ENCODE data around the gene IRF3. TPM values are rescaled to one million over a fixed set of nuclear protein-coding genes. Genes with fewer than 3 reads are reported as not detected.
"Not testable (repeated sequence)": the region's sequence is repeated elsewhere in the genome, so short reads cannot be mapped to it uniquely, and the experiment has no call there.

The IRF3 gene
- total RNA-seq, 2 experiments from 2014 or later: 90.8 to 108 TPM

DNA sequence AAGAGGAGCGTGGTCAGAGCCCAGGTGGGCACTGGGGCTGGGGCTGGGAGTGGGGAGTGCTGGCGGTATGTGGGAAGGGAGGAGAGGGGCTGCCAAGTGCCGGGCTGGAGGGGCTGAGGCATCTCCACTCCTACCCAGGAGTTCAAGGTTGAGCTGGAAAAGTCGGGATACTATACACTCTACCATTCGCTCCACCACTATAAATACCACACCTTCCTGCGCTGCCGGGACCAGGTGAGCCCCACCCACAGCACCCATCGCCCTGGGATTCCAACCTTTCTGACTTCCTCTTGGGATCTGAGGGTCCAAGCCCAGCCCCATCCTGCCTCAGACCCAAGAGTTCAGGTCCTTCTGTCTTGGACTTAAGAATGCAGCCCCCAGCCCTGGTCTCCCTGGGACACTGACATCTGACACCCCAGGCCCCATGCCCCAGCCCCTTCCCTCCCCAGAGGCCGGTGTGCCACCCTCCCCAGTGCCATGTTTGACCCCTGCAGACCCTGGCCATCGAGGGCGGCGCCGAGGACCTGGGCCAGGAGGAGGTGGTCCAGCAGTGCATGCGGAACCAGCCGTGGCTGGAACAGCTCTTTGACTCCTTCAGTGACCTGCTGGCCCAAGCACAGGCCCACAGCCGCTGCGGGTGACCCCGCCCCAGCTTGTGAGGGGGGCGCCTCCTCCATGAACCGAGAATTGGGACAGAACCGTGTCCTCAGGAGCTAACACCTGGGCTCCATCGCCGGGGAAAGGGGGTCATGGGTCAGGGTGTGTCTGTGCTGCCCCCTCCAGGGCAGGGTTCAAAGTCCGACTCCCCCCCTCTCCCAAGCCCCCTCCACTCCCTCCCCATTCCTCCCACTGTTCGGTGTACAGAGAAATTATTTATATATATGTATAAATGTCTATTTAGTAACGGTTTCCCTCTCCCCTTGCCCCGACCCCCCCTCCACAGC, 40.4 kb downstream of the IRF3 start:
- intact Hi-C loops (cut with micrococcal nuclease): no loop called here
- no peaks in the 10 kb centered on the region for H3K9me3 Mint-ChIP-seq
- peaks cover 14% of the 10 kb centered on the region for H3K36me3 Mint-ChIP-seq (ENCODE audit: low read depth)
- DNase-seq: no peak
- ATAC-seq: no peak
- no peak overlapping the region for H3K4me3 Mint-ChIP-seq
- POLR2A ChIA-PET: interaction anchor here (0.9 to 1.3 kb wide), 3 partner anchors 8 to 35 kb away, joined by 3 to 4 read pairs (median 3); partner anchors contain the start of gene PRR12
- CTCF ChIA-PET: interaction anchor here (0.6 kb wide), 1 partner anchor 13 kb away, joined by 3 read pairs; no protein-coding TSS in a partner anchor
- TF ChIP-seq, protein P1, sequence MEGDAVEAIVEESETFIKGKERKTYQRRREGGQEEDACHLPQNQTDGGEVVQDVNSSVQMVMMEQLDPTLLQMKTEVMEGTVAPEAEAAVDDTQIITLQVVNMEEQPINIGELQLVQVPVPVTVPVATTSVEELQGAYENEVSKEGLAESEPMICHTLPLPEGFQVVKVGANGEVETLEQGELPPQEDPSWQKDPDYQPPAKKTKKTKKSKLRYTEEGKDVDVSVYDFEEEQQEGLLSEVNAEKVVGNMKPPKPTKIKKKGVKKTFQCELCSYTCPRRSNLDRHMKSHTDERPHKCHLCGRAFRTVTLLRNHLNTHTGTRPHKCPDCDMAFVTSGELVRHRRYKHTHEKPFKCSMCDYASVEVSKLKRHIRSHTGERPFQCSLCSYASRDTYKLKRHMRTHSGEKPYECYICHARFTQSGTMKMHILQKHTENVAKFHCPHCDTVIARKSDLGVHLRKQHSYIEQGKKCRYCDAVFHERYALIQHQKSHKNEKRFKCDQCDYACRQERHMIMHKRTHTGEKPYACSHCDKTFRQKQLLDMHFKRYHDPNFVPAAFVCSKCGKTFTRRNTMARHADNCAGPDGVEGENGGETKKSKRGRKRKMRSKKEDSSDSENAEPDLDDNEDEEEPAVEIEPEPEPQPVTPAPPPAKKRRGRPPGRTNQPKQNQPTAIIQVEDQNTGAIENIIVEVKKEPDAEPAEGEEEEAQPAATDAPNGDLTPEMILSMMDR (IDR thresholded peaks at IDR 0.05): no peak
- no peaks in the 10 kb centered on the region for H3K4me1 Mint-ChIP-seq (ENCODE audit: low read depth)
- no peaks in the 10 kb centered on the region for H3K27me3 Mint-ChIP-seq
- H3K27ac Mint-ChIP-seq: no peak overlapping the region

DNA sequence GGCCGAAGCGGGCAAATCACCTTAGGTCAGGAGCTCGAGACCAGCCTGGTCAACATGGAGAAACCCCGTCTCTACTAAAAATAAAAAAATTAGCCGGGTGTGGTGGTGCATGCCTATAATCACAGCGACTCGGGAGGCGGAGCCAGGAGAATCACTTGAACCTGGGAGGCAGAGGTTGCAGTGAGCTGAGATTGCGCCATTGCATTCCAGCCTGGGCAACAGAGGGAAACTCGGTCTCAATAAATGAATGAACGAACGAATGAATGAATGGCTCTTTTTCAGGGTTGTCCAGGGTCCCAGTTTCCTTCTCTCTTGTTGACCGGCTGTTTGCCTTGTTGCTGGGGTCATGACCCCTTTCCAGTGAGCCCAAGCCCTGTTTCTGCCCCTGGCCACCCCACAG, 47.8 kb downstream of the IRF3 start:
- Mint-ChIP-seq H3K4me1 (ENCODE audit: low read depth) (peaks cover 17% of the 10 kb centered on the region), H3K36me3 (ENCODE audit: low read depth) (peaks cover 37% of the 10 kb centered on the region)
- H3K27ac Mint-ChIP-seq; H3K4me3 Mint-ChIP-seq; H3K27me3 Mint-ChIP-seq; H3K9me3 Mint-ChIP-seq; DNase-seq; intact Hi-C loops (cut with micrococcal nuclease); ATAC-seq: not testable (repeated sequence)
- ChIA-PET POLR2A (interaction anchor here (0.7 to 2.1 kb wide), 4 partner anchors 28 to 187 kb away, joined by 3 to 7 read pairs (median 4); partner anchors contain the start of gene NOSIP), CTCF (interaction anchor here (1.3 kb wide), 1 partner anchor 60 kb away, joined by 3 read pairs; no protein-coding TSS in a partner anchor)

DNA sequence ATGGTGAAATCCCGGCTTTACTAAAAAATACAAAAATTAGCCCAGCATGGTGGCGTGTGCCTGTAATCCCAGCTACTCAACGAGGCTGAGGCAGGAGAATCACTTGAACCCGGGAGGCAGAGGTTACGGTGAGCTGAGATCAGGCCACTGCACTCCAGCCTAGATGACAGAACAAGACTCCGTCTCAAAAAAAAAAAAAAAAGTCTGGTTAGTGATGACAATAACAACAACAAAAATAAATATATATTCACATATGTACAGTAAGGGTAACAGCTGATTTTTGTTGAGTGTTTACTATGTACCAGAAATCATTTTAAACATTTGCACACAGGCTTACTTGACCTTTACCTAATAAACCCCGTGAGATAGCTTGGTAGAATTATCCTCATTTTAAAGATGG, 48.7 kb downstream of the IRF3 start:
- Mint-ChIP-seq H3K4me3 (no peak overlapping the region), H3K9me3 (no peaks in the 10 kb centered on the region), H3K36me3 (ENCODE audit: low read depth) (peaks cover 38% of the 10 kb centered on the region), H3K27ac (no peak overlapping the region), H3K27me3 (no peaks in the 10 kb centered on the region), H3K4me1 (ENCODE audit: low read depth) (peaks cover 22% of the 10 kb centered on the region)
- ChIA-PET CTCF (interaction anchor here (0.7 to 1.3 kb wide), 3 partner anchors 55 to 64 kb away, joined by 3 to 4 read pairs (median 3); no protein-coding TSS in a partner anchor), POLR2A (interaction anchor here (0.9 to 2.1 kb wide), 3 partner anchors 22 to 73 kb away, joined by 3 to 7 read pairs (median 3); partner anchors contain the start of gene ADM5)
- ATAC-seq: no peak
- no peak for DNase-seq
- TF ChIP-seq, protein P1 (IDR thresholded peaks at IDR 0.05): no peak
- intact Hi-C loops (cut with micrococcal nuclease): no loop called here

DNA sequence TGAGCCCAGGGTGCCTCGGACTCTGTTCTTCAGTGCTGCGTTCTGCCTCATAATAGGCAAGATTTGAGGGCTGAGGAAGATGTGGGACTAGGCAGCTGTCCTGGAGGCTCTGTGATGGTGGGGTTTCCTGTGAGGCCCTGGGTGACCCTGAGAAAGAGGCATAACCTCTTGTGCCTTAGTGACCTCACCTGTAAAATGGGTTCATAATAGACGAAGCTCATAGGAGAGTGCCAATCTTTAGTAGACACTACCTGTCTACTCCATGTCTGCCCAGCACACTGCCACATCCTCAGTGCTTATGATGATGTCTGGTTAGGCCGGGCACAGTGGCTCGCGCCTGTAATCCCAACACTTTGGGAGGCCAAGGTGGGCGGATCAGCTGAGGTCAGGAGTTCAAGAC, 49.1 kb downstream of the IRF3 start:
- DNase-seq (no peak), ATAC-seq (no peak)
- Mint-ChIP-seq H3K4me1 (ENCODE audit: low read depth) (peaks cover 22% of the 10 kb centered on the region), H3K36me3 (ENCODE audit: low read depth) (peaks cover 38% of the 10 kb centered on the region), H3K27ac (no peak overlapping the region), H3K9me3 (no peaks in the 10 kb centered on the region), H3K27me3 (no peaks in the 10 kb centered on the region), H3K4me3 (no peak overlapping the region)
- ChIA-PET CTCF (interaction anchor here (0.7 to 1.0 kb wide), 2 partner anchors 55 to 64 kb away, joined by 3 to 4 read pairs; no protein-coding TSS in a partner anchor), POLR2A (interaction anchor here (0.6 to 2.1 kb wide), 4 partner anchors 21 to 73 kb away, joined by 3 to 7 read pairs (median 3); partner anchors contain the start of genes ADM5 and PRR12)
- intact Hi-C loops (cut with micrococcal nuclease): no loop called here
- TF ChIP-seq, protein P1 (IDR thresholded peaks at IDR 0.05): no peak

DNA sequence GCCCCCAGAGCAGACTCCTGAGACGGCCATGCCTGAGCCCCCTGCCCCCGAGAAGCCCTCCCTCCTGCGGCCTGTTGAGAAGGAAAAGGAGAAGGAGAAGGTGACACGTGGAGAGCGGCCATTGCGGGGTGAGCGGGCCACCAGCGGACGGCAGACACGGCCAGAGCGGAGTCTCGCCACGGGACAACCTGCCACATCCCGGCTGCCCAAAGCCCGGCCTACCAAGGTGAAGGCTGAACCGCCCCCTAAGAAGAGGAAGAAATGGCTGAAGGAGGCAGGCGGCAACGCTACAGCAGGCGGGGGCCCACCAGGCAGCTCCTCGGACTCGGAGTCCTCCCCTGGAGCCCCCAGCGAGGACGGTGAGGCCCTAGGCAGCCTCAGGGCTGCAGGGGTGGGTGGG, 49.8 kb downstream of the IRF3 start:
- Mint-ChIP-seq H3K36me3 (ENCODE audit: low read depth) (peaks cover 38% of the 10 kb centered on the region), H3K27ac (no peak overlapping the region), H3K27me3 (no peaks in the 10 kb centered on the region), H3K9me3 (no peaks in the 10 kb centered on the region), H3K4me1 (ENCODE audit: low read depth) (peaks cover 22% of the 10 kb centered on the region), H3K4me3 (no peak overlapping the region)
- DNase-seq (no peak), ATAC-seq (no peak)
- CTCF ChIA-PET: no interaction called here
- POLR2A ChIA-PET: interaction anchor here (0.6 to 2.1 kb wide), 5 partner anchors 13 to 60 kb away, joined by 3 to 7 read pairs (median 3); partner anchors contain the start of gene PRR12
- TF ChIP-seq, protein P1 (IDR thresholded peaks at IDR 0.05): no peak
- intact Hi-C loops (cut with micrococcal nuclease): no loop called here
